Adrenal gland (tissue), 12 donors: ENCODE results near the gene FGF14. TPM values are rescaled to one million over a fixed set of nuclear protein-coding genes. Genes with fewer than 3 reads are reported as not detected.
A peak's percentile ranks its signal among the peaks of the same experiment; 100 is the strongest.

Source experiments
- DNase-seq, 7 donors: peaks; one replicate each; pipeline ENCODE4 v3.0.0-alpha.2; 2019 to 2020
- H3K27ac ChIP-seq, 5 donors: fragments of 200-600 bp; sonication (generic) in 4 of 5; 1 replicate in 3 of 5; 2 replicates in 2 of 5; pipeline versions ENCODE4 v1.5.1 to v1.8.0; 2016 to 2020; ENCODE audit warnings: mild to moderate bottlenecking in 1 of 5
- H3K27me3 ChIP-seq: fragments of 200-600 bp; 2 replicates; pipeline ENCODE4 v1.8.0; 2021
- H3K36me3 ChIP-seq, 2 donors: fragments of 200-600 bp; replicated peaks in 1 of 2; 1 replicate in 1 of 2; 2 replicates in 1 of 2; pipeline versions ENCODE4 v1.5.1 to v1.8.0; 2018 to 2022
- H3K4me1 ChIP-seq, 2 donors: fragments of 200-600 bp; replicated peaks in 1 of 2; 1 replicate in 1 of 2; 2 replicates in 1 of 2; pipeline versions ENCODE4 v1.5.1 to v1.8.0; 2018 to 2021
- H3K4me3 ChIP-seq, 4 donors: fragments of 200-600 bp; sonication (generic) in 3 of 4; one replicate each; pipeline ENCODE4 v1.5.1; 2016 to 2018
- H3K9me3 ChIP-seq, 3 donors: fragments of 200-600 bp; sonication (generic) in 1 of 3; replicated peaks in 1 of 3; 1 replicate in 2 of 3; 2 replicates in 1 of 3; pipeline versions ENCODE4 v1.5.1 to v1.8.0; 2016 to 2021
- POLR2A ChIP-seq, 2 donors: fragments of 450-650 bp; IDR thresholded peaks; one replicate each; pipeline ENCODE4 v1.6.1; 2017; ENCODE audit warnings: antibody characterized with exemption in 2 of 2, mild to moderate bottlenecking in 2 of 2, moderate library complexity in 1 of 2
- WGBS, 4 donors: extraction: QIAGEN DNeasy Blood & Tissue Kit in 2 of 4; methylation state at CpG; one replicate each; pipeline versions ENCODE4 v1.1.5 to v1.1.7; 2013 to 2017; 5-methylcytosine and 5-hydroxymethylcytosine counted together
- intact Hi-C, 2 donors: fragments of 100-400 bp; cut with DNase I; formaldehyde crosslinking; loops; one replicate each; pipeline versions ENCODE4 v1.14.1 to v1.15.0; 2022 to 2023
- polyA plus RNA-seq, 3 donors: library from polyadenylated mRNA; stranded (reverse); fragments of 200-250 nt in 2 of 3; fragments of 350-450 nt in 1 of 3; fragmentation: Illumina TruSeq in 1 of 3; extraction: RNeasy Lipid Tissue Mini Kit (QIAGEN cat#74804) in 1 of 3; gene quantifications; one replicate each; pipeline ENCODE4 v1.2.3, GENCODE V29; 2013 to 2014
- total RNA-seq, 9 donors: library from RNA; depleted of rRNA in 4 of 9; stranded (reverse); fragments of >200 nt in 4 of 9; fragments of 120-200 nt in 1 of 9; fragmentation: NEBNext Ultra II Directional in 1 of 9; extraction: Animal tissue kit (Norgen Biotek cat#: 25700) in 1 of 9; gene quantifications; one replicate each; pipeline versions ENCODE4 v1.1.0 to v1.2.4, GENCODE V29; 2013 to 2023
- TF ChIP-seq, protein P1 (sequence below), 6 experiments: fragments of 450-650 bp in 4 of 6; fragments of 200-600 bp in 2 of 6; sonication (generic) in 1 of 6; IDR thresholded peaks; 1 replicate in 5 of 6; 2 replicates in 1 of 6; pipeline versions ENCODE4 v1.5.1 to v1.8.0; 2016 to 2021; ENCODE audit warnings: antibody characterized with exemption in 6 of 6, mild to moderate bottlenecking in 2 of 6, moderate library complexity in 1 of 6
- donor health status: healthy with polysubstance abuse.
- donor health status: Bipolar disorder and iron deficiency.
- donor health status: DM: yes; HTN: yes; CAD: no.
- donor health status: DM: no; HTN: no; CAD: no.
- donor health status: DM: no; HTN: no; CAD: no.
- donor health status: DM: yes; HTN: yes; CAD: no.

Gene FGF14
- total and polyA plus RNA-seq, 12 donors: 0.32 to 9.3 (median 2.8) TPM; not detected in 2

DNA sequence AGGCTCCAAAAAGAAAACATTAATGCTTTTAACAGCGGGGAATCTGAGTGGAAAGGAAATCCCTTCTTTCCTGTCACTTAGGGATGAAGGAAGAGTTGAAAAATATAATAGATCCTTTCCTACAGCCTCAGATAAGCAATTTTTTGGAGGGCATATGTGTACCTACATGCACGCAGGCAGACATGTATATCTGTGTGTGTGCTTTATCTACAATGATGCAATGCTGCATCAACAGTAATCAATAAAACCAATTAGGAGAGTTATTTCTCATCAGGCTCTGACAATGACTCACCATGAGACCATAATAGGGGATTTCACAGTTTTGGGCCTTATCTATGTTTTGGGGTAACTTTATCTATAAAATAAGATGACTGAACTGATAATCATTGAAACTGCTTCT lies 505.3 kb downstream of the FGF14 start:
- intact Hi-C loops: no loop called here
- Histone ChIP-seq H3K36me3 (no peaks in the 10 kb centered on the region), H3K9me3 (no peaks in the 10 kb centered on the region), H3K27ac (no peak overlapping the region), H3K4me3 (no peak overlapping the region), H3K27me3 (no peaks in the 10 kb centered on the region), H3K4me1 (no peaks in the 10 kb centered on the region)
- DNase-seq: no peak
- 62 to 79% (median 69%) methylated on average over 2 of the region's 2 CpGs for WGBS, 4 donors
- TF ChIP-seq, protein P1, sequence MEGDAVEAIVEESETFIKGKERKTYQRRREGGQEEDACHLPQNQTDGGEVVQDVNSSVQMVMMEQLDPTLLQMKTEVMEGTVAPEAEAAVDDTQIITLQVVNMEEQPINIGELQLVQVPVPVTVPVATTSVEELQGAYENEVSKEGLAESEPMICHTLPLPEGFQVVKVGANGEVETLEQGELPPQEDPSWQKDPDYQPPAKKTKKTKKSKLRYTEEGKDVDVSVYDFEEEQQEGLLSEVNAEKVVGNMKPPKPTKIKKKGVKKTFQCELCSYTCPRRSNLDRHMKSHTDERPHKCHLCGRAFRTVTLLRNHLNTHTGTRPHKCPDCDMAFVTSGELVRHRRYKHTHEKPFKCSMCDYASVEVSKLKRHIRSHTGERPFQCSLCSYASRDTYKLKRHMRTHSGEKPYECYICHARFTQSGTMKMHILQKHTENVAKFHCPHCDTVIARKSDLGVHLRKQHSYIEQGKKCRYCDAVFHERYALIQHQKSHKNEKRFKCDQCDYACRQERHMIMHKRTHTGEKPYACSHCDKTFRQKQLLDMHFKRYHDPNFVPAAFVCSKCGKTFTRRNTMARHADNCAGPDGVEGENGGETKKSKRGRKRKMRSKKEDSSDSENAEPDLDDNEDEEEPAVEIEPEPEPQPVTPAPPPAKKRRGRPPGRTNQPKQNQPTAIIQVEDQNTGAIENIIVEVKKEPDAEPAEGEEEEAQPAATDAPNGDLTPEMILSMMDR (IDR thresholded peaks at IDR 0.05): no peak
- TF ChIP-seq POLR2A (IDR thresholded peaks at IDR 0.05): no peak

DNA sequence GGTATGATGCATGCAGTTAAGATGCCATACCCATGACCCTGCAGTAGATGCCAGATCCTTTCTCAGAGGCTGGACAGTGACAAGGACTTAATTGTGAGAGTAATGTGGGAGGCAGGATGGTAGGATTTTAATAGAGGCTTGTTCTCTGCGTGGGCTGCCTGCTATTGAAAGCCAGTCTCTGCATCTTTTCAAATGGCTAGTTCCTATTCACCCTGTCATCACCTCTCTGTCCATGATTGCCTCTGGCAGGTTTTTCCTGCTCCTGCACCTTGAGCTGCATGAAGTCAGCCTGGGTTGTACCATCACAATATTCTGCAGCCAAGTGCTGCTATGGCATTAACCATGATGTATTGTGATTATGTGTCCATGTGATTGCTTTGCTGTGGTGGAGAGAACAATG lies 508.8 kb downstream of the FGF14 start:
- intact Hi-C loops: no loop called here
- WGBS, 4 donors: 0 to 45% (median 24%) methylated on average over 1 of the region's 1 CpG
- Histone ChIP-seq H3K4me1 (no peaks in the 10 kb centered on the region), H3K27ac (no peak overlapping the region), H3K9me3 (no peaks in the 10 kb centered on the region), H3K36me3 (no peaks in the 10 kb centered on the region), H3K4me3 (no peak overlapping the region), H3K27me3 (no peaks in the 10 kb centered on the region)
- TF ChIP-seq, protein P1 (IDR thresholded peaks at IDR 0.05): no peak
- TF ChIP-seq POLR2A (IDR thresholded peaks at IDR 0.05): no peak
- peak in 2 of 7 donors; percentile 20 to 74 for DNase-seq

DNA sequence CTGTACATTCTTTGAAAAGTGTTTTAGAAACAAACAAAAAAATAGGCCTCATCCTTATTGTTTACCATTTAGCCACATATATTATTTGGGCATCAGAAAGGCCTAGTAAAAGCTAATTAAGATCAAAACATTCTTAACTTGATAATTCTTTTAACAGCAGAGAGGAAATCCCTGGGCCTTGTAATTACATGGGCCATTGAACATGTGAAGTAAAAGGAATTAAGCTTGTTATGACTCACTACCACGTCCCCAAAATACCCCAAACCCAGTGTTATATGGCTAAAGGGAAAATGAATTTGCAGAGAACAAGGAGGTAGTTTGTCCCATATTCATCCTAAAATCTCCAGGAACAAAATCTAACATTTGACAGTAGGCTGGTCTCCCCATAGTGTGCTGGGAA lies 509.6 kb downstream of the FGF14 start:
- DNase-seq: no peak
- Histone ChIP-seq H3K27me3 (no peaks in the 10 kb centered on the region), H3K4me3 (no peak overlapping the region), H3K4me1 (no peaks in the 10 kb centered on the region), H3K27ac (no peak overlapping the region), H3K36me3 (no peaks in the 10 kb centered on the region), H3K9me3 (no peaks in the 10 kb centered on the region)
- 34 to 53% (median 41%) methylated on average over 1 of the region's 1 CpG for WGBS, 4 donors
- intact Hi-C loops: no loop called here
- no peak for TF ChIP-seq POLR2A (IDR thresholded peaks at IDR 0.05)
- TF ChIP-seq, protein P1 (IDR thresholded peaks at IDR 0.05): no peak

DNA sequence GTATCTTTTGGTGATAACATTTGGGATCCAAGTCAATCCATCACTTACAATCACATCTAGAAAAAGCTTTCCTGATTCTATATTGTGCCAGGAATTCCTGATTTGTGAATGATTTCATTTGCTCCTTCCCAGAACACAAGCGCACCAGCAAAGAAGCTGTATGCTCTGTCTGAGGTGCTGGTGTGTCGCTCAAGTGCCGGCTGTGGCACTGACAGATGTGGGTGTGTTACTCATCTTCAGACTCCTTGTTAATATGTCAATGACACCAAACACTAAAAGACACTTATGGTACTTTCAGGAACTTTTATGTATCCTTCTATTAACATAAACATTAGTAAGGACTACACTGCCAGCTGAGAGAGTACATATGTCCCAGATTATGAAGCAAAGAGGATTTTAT lies 520.3 kb downstream of the FGF14 start:
- Histone ChIP-seq H3K4me3 (no peak overlapping the region), H3K4me1 (no peaks in the 10 kb centered on the region), H3K36me3 (no peaks in the 10 kb centered on the region), H3K9me3 (no peaks in the 10 kb centered on the region), H3K27me3 (no peaks in the 10 kb centered on the region), H3K27ac (no peak overlapping the region)
- intact Hi-C loops: no loop called here
- no peak for DNase-seq
- TF ChIP-seq POLR2A (IDR thresholded peaks at IDR 0.05): no peak
- TF ChIP-seq, protein P1 (IDR thresholded peaks at IDR 0.05): no peak
- 81 to 85% (median 84%) methylated on average over 3 of the region's 3 CpGs for WGBS, 4 donors
